HepG2 (cell line): ENCODE data around the gene PPP2R1B. TPM values are rescaled to one million over a fixed set of nuclear protein-coding genes. Genes with fewer than 3 reads are reported as not detected.

Experiments used
- ATAC-seq: fragments of 200-7000 bp; cut with Tn5 transposase; 3 replicates; pipeline ENCODE4 v1.9.1; 2020; ENCODE audit warnings: mild to moderate bottlenecking, moderate library complexity
- BruUV-seq: library from RNA; stranded (reverse); fragments of 400-500 nt; replicated peaks from 2 replicates; lab custom pipeline; 2021; lab: Mats Ljungman, UMichigan
- CTCF ChIA-PET: fragments of 300-600 bp; formaldehyde crosslinking; extraction: SDS; loops from one replicate; lab custom pipeline; 2021; ENCODE audit warnings: low total read pairs, inconsistent platforms, low intra/inter-chr PET ratio; lab: Yijun Ruan, JAX
- POLR2A ChIA-PET: fragments of 350-600 bp; sonication (Branson Sonifier 250); formaldehyde crosslinking; loops from one replicate; lab custom pipeline; 2020; ENCODE audit warnings: antibody characterized with exemption, inconsistent platforms; lab: Yijun Ruan, JAX
- DNase-seq: peaks from one replicate; pipeline ENCODE4 v3.0.0-alpha.2; 2015; ENCODE audit warnings: low spot score
- FAIRE-seq: peaks from 3 replicates; lab custom pipeline; 2011; peaks lifted over from hg19 to GRCh38; lab: Jason Lieb, UNC
- H2AFZ ChIP-seq: one replicate; pipeline ENCODE4 v1.6.1; 2011; ENCODE audit warnings: low read length, inconsistent platforms
- H3K27ac ChIP-seq: fragments of 300-600 bp; 3 replicates; pipeline ENCODE4 v1.8.0; 2011; ENCODE audit warnings: mixed run types, mild to moderate bottlenecking, mixed read lengths, low read length, inconsistent platforms; ENCODE audit not compliant: insufficient read depth; ENCODE audit errors: extremely low read length
- H3K27me3 ChIP-seq, 2 experiments: fragments of 200-600 bp in 1 of 2; 2 replicates in 1 of 2; 3 replicates in 1 of 2; pipeline versions ENCODE4 v1.6.0 to v1.8.0; 2011; ENCODE audit warnings: low read length in 2 of 2, mild to moderate bottlenecking in 2 of 2, moderate library complexity in 2 of 2, inconsistent platforms in 1 of 2; ENCODE audit not compliant: insufficient read depth in 2 of 2, control insufficient read depth in 1 of 2
- H3K36me3 ChIP-seq, 2 experiments: fragments of 200-600 bp in 1 of 2; replicated peaks in 1 of 2; 2 replicates in 1 of 2; 3 replicates in 1 of 2; pipeline versions ENCODE4 v1.5.1 to v1.8.0; 2011; ENCODE audit warnings: low read length in 2 of 2, inconsistent platforms in 1 of 2; ENCODE audit not compliant: insufficient read depth in 2 of 2, control insufficient read depth in 1 of 2
- H3K4me1 ChIP-seq: 2 replicates; pipeline ENCODE4 v1.5.1; 2012; ENCODE audit warnings: low read length, inconsistent platforms; ENCODE audit not compliant: insufficient read depth
- H3K4me2 ChIP-seq: 2 replicates; pipeline ENCODE4 v1.6.0; 2011; ENCODE audit warnings: low read depth, low read length, inconsistent platforms
- H3K4me3 ChIP-seq, 3 experiments: fragments of 200-600 bp in 1 of 3; sonication (generic), shearing (Covaris generic) in 1 of 3; replicated peaks in 1 of 3; 2 replicates each; pipeline ENCODE4 v1.5.1; 2011 to 2016; ENCODE audit warnings: low read length in 3 of 3, inconsistent platforms in 2 of 3, low read depth in 2 of 3, mild to moderate bottlenecking in 2 of 3, control low read depth in 1 of 3, mixed read lengths in 1 of 3; ENCODE audit not compliant: insufficient read depth in 1 of 3
- H3K79me2 ChIP-seq: one replicate; pipeline ENCODE4 v1.6.1; 2011; ENCODE audit warnings: low read length, inconsistent platforms; ENCODE audit not compliant: insufficient read depth
- H3K9ac ChIP-seq: 2 replicates; pipeline ENCODE4 v1.6.0; 2011; ENCODE audit warnings: mild to moderate bottlenecking, low read depth, low read length, inconsistent platforms; ENCODE audit not compliant: insufficient read depth
- H3K9me3 ChIP-seq: 2 replicates; pipeline ENCODE4 v1.5.1; 2012; ENCODE audit warnings: mild to moderate bottlenecking, low read length
- H4K20me1 ChIP-seq: 2 replicates; pipeline ENCODE4 v1.6.0; 2011; ENCODE audit warnings: inconsistent platforms, mild to moderate bottlenecking, low read length, moderate library complexity; ENCODE audit not compliant: insufficient read depth
- CEBPG ChIP-seq: IDR thresholded peaks from 2 replicates; pipeline ENCODE4 v1.6.1; 2016
- ETV6 ChIP-seq: sonication (generic); formaldehyde crosslinking; conservative IDR thresholded peaks from 2 replicates; pipeline ENCODE4 v1.4.0; 2020; ENCODE audit warnings: missing genetic modification reagents
- GATAD1 ChIP-seq: IDR thresholded peaks from 2 replicates; pipeline ENCODE4 v1.6.1; 2016; ENCODE audit warnings: missing genetic modification reagents, missing compliant biosample characterization
- HDAC6 ChIP-seq: fragments of 200-600 bp; sonication (generic); IDR thresholded peaks from 2 replicates; pipeline ENCODE4 v1.7.0; 2017; ENCODE audit warnings: mild to moderate bottlenecking, antibody characterized with exemption, low read length, low read depth
- HNRNPK ChIP-seq: fragments of 200-400 bp; formaldehyde crosslinking; IDR thresholded peaks from 2 replicates; pipeline ENCODE4 v1.6.1; 2018; ENCODE audit warnings: low read length, low read depth, moderate library complexity, mild to moderate bottlenecking; ENCODE audit not compliant: poor library complexity, severe bottlenecking
- KDM2A ChIP-seq: sonication (generic); formaldehyde crosslinking; IDR thresholded peaks from 2 replicates; pipeline ENCODE4 v1.4.0; 2020; ENCODE audit warnings: low read depth, missing genetic modification reagents, borderline replicate concordance
- NFKBIZ ChIP-seq: IDR thresholded peaks from 2 replicates; pipeline ENCODE4 v1.6.1; 2018; ENCODE audit warnings: missing genetic modification reagents, missing compliant biosample characterization
- NR2C2 ChIP-seq: sonication (generic); formaldehyde crosslinking; IDR thresholded peaks from 2 replicates; pipeline ENCODE4 v1.4.0; 2020; ENCODE audit warnings: missing genetic modification reagents, mild to moderate bottlenecking, moderate library complexity, borderline replicate concordance
- PHF5A ChIP-seq: IDR thresholded peaks from one replicate; pipeline ENCODE4 v1.6.1; 2018; ENCODE audit warnings: low read depth, missing genetic modification reagents; ENCODE audit not compliant: unreplicated experiment
- POLR2A ChIP-seq, 2 experiments: IDR thresholded peaks; 2 replicates each; pipeline ENCODE4 v1.6.1; 2011; ENCODE audit warnings: low read depth in 2 of 2, low read length in 2 of 2, mild to moderate bottlenecking in 1 of 2, moderate library complexity in 1 of 2; ENCODE audit not compliant: insufficient read depth in 1 of 2
- SATB2 ChIP-seq: sonication (generic); formaldehyde crosslinking; IDR thresholded peaks from 2 replicates; pipeline ENCODE4 v1.5.0; 2020; ENCODE audit warnings: missing genetic modification reagents
- SIX4 ChIP-seq: sonication (generic); formaldehyde crosslinking; IDR thresholded peaks from 2 replicates; pipeline ENCODE4 v1.4.0; 2020; ENCODE audit warnings: missing genetic modification reagents
- SYNCRIP ChIP-seq: fragments of 200-400 bp; formaldehyde crosslinking; IDR thresholded peaks from 2 replicates; pipeline ENCODE4 v1.6.1; 2018; ENCODE audit warnings: mild to moderate bottlenecking, low read depth, low read length; ENCODE audit not compliant: insufficient read depth
- ZNF530 ChIP-seq: sonication (generic); formaldehyde crosslinking; IDR thresholded peaks from 2 replicates; pipeline ENCODE4 v1.5.0; 2020; ENCODE audit warnings: low read depth, mild to moderate bottlenecking, missing genetic modification reagents
- ZNF598 ChIP-seq: sonication (generic); formaldehyde crosslinking; IDR thresholded peaks from 2 replicates; pipeline ENCODE4 v1.5.1; 2020; ENCODE audit warnings: mild to moderate bottlenecking, missing genetic modification reagents, borderline replicate concordance
- WGBS: methylation state at CpG from one replicate; pipeline ENCODE4 v1.1.6; 2017; ENCODE audit warnings: low lambda C conversion rate; 5-methylcytosine and 5-hydroxymethylcytosine counted together
- in situ Hi-C: cut with HindIII; loops from 2 replicates; pipeline ENCODE4 v1.10.0; 2017; ENCODE audit warnings: low pct_unique_long_range_greater_than_20kb; ENCODE audit not compliant: extremely low pct_ligation_motif_present
- intact Hi-C: fragments of 100-400 bp; cut with micrococcal nuclease; formaldehyde crosslinking; loops from one replicate; pipeline ENCODE4 v1.10.0; 2022; ENCODE audit not compliant: unreplicated experiment
- polyA plus RNA-seq, 8 experiments: library from polyadenylated mRNA; depleted of rRNA in 3 of 8; stranded (reverse) in 7 of 8; unstranded in 1 of 8; fragments of >200 nt; fragmentation: Illumina TruSeq in 4 of 8; extraction: Trizol in 4 of 8; gene quantifications; 2 replicates each; pipeline versions ENCODE4 v1.2.1 to v1.2.3, GENCODE V29; 2011 to 2016; ENCODE audit warnings: low read depth in 4 of 8, missing spikeins in 1 of 8, mixed read lengths in 1 of 8; ENCODE audit not compliant: insufficient read depth in 1 of 8
- total RNA-seq, 5 experiments: library from RNA; depleted of rRNA; stranded (reverse); fragments of >200 nt; fragmentation: Illumina TruSeq; extraction: Trizol; gene quantifications; 2 replicates each; pipeline ENCODE4 v1.2.3, GENCODE V29; 2016; ENCODE audit warnings: low read depth in 1 of 5
- TF ChIP-seq, protein P1 (sequence below): sonication (generic); formaldehyde crosslinking; IDR thresholded peaks from 2 replicates; pipeline ENCODE4; 2020; ENCODE audit warnings: missing genetic modification reagents, mild to moderate bottlenecking, borderline replicate concordance
- TF ChIP-seq, protein P2 (sequence below): IDR thresholded peaks from 2 replicates; pipeline ENCODE4 v1.6.1; 2016; ENCODE audit warnings: missing biosample characterization, missing genetic modification reagents, low read depth
- TF ChIP-seq, protein P3 (sequence below): sonication (generic); formaldehyde crosslinking; IDR thresholded peaks from 2 replicates; pipeline ENCODE4 v1.5.0; 2020; ENCODE audit warnings: missing genetic modification reagents
- TF ChIP-seq, protein P4 (sequence below): IDR thresholded peaks from 2 replicates; pipeline ENCODE4 v1.6.1; 2016

PPP2R1B gene
- total and polyA plus RNA-seq, 2 of the 13 experiments (the other 11 are each of a cell fraction or from before 2014, with no cell fraction given): 22.1 to 56.8 TPM

DNA sequence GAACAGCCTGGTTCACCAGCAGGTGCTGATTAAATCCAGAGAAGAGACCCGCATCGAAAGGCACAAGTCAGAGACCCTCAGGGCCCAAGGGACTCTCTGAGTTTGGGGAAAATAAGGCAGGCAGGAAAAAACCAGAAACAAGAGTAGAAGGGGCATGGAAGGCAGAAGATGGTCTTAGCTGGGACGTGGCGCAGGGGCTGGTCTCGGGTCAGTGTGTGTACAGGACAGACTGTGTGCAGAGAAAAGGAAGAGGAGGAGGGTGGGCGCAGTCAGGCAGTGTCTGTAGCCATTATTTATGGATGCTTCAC lies 31.3 kb downstream of the PPP2R1B start (continued):
- TF ChIP-seq KDM2A (CRISPR knock-in tag) (no peak), ZNF598 (CRISPR knock-in tag) (no peak), PHF5A (CRISPR knock-in tag) (no peak), HNRNPK (no peak), HDAC6 (no peak)
- TF ChIP-seq, protein P1, sequence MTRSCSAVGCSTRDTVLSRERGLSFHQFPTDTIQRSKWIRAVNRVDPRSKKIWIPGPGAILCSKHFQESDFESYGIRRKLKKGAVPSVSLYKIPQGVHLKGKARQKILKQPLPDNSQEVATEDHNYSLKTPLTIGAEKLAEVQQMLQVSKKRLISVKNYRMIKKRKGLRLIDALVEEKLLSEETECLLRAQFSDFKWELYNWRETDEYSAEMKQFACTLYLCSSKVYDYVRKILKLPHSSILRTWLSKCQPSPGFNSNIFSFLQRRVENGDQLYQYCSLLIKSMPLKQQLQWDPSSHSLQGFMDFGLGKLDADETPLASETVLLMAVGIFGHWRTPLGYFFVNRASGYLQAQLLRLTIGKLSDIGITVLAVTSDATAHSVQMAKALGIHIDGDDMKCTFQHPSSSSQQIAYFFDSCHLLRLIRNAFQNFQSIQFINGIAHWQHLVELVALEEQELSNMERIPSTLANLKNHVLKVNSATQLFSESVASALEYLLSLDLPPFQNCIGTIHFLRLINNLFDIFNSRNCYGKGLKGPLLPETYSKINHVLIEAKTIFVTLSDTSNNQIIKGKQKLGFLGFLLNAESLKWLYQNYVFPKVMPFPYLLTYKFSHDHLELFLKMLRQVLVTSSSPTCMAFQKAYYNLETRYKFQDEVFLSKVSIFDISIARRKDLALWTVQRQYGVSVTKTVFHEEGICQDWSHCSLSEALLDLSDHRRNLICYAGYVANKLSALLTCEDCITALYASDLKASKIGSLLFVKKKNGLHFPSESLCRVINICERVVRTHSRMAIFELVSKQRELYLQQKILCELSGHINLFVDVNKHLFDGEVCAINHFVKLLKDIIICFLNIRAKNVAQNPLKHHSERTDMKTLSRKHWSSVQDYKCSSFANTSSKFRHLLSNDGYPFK (CRISPR knock-in tag): no peak
- TF ChIP-seq, all 625 proteins: peak for 0

DNA sequence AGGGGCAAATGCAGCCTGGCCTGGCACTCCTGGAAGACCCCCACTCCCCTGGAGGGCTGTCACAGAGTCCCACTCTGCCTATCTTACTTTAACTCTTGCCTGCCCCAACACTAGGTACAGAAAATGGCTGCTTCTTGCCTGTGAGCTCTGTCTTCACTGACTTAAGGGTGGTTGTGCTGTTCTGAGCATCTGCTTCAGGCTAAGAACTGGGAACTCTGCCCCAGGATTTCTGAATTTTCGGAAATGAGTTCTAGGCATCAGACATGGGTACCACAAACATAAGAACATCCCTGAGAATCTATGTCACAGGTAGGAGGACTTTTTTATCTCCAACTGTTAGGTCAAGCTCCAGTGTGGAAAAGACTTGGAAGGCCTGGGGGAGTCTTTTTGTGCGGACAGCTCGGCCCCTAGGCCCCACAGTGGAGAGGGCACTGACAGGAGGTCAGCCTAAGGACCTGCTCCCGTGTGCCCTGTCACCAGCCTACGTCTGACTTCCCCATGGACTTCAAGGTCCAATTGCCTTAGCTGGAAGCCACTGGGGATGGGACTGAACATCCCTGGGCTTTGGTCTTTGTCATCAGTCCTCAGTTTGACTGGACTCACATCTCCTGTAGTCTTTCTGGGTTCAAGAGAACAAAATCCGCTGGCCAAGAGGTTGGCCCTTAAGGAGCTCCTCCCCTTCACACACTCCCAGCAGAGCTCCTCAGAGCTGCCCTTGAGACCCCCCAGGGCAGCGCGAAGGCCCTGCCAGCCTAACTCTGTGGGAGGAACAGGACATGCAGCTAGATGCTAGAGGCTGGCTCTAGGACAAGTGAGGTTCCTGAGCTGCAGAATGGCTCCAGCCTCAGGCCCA lies 31.9 kb downstream of the PPP2R1B start:
- no peak overlapping the region for H3K9ac ChIP-seq
- WGBS: 86% methylated on average over 6 of the region's 8 CpGs

More for the DNA sequence above, 31.9 kb downstream of the PPP2R1B start:
- no peak overlapping the region for H3K27ac ChIP-seq
- peaks cover 21% of the 10 kb centered on the region for H3K4me1 ChIP-seq
- DNase-seq (no peak), ATAC-seq (no peak)
- no peak overlapping the region for H3K4me2 ChIP-seq
- H3K36me3 ChIP-seq: 0 out of 5 replicates have a peak, but pooled peaks cover 1 to 3% of the 10 kb centered on the region in 2 experiments
- no peak overlapping the region for H2AFZ ChIP-seq
- no peaks in the 10 kb centered on the region for H3K79me2 ChIP-seq
- BruUV-seq: no TSS peak
- intact Hi-C loops: no loop called here
- TF ChIP-seq NFKBIZ (CRISPR knock-in tag) (no peak), CEBPG (CRISPR knock-in tag) (no peak), ETV6 (CRISPR knock-in tag) (no peak), SYNCRIP (no peak), SATB2 (CRISPR knock-in tag) (no peak), POLR2A (IDR thresholded peaks at IDR 0.05; ENCODE audit: insufficient read depth in 1 of 2, low read depth in 2 of 2, low read length in 2 of 2) (no peak), ZNF530 (CRISPR knock-in tag) (no peak), SIX4 (CRISPR knock-in tag) (no peak), NR2C2 (CRISPR knock-in tag) (no peak), GATAD1 (CRISPR knock-in tag) (no peak)
- TF ChIP-seq, protein P2, sequence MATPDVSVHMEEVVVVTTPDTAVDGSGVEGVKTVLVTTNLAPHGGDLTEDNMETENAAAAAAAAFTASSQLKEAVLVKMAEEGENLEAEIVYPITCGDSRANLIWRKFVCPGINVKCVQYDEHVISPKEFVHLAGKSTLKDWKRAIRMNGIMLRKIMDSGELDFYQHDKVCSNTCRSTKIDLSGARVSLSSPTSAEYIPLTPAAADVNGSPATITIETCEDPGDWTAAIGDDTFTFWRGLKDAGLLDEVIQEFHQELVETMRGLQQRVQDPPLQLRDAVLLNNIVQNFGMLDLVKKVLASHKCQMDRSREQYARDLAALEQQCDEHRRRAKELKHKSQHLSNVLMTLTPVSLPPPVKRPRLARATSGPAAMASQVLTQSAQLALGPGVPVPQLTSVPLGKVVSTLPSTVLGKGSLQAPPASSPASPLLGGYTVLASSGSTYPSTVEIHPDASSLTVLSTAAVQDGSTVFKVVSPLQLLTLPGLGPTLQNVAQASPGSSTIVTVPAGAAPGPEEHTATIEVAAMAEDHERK (CRISPR knock-in tag): no peak
- TF ChIP-seq, protein P3, sequence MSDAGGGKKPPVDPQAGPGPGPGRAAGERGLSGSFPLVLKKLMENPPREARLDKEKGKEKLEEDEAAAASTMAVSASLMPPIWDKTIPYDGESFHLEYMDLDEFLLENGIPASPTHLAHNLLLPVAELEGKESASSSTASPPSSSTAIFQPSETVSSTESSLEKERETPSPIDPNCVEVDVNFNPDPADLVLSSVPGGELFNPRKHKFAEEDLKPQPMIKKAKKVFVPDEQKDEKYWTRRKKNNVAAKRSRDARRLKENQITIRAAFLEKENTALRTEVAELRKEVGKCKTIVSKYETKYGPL: no peak
- TF ChIP-seq, protein P4, sequence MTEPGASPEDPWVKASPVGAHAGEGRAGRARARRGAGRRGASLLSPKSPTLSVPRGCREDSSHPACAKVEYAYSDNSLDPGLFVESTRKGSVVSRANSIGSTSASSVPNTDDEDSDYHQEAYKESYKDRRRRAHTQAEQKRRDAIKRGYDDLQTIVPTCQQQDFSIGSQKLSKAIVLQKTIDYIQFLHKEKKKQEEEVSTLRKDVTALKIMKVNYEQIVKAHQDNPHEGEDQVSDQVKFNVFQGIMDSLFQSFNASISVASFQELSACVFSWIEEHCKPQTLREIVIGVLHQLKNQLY (CRISPR knock-in tag): no peak
- TF ChIP-seq, all 625 proteins: peak for 0
- CTCF ChIA-PET: no interaction called here
- FAIRE-seq: no peak
- in situ Hi-C loops: no loop called here
- H3K27me3 ChIP-seq: no peaks in the 10 kb centered on the region
- no peaks in the 10 kb centered on the region for H3K9me3 ChIP-seq
- POLR2A ChIA-PET: interaction anchor here (1.5 kb wide), 1 partner anchor 32 kb away, joined by 5 read pairs; the partner anchor contains the start of gene PPP2R1B
- no peaks in the 10 kb centered on the region for H4K20me1 ChIP-seq
- H3K4me3 ChIP-seq: no peak overlapping the region
